D721Med (cell line): Measurements from ENCODE around the gene BANF2.

Experiments used
- DNase-seq: peaks from one replicate; pipeline ENCODE4 v3.0.0; 2011; ENCODE audit warnings: low spot score; ENCODE audit not compliant: insufficient read length
- FAIRE-seq: peaks from 2 replicates; lab custom pipeline; 2011; peaks lifted over from hg19 to GRCh38; lab: Jason Lieb, UNC
- TF ChIP-seq, protein P1 (sequence below): IDR thresholded peaks from 2 replicates; pipeline ENCODE4 v1.5.1; 2012; ENCODE audit warnings: mild to moderate bottlenecking, control low read depth; ENCODE audit not compliant: insufficient read depth; ENCODE audit errors: missing control alignments

Gene BANF2

GRCh38 chr20:17684077-17684888 lies 15.5 kb upstream of the BANF2 start:
- TF ChIP-seq, protein P1, sequence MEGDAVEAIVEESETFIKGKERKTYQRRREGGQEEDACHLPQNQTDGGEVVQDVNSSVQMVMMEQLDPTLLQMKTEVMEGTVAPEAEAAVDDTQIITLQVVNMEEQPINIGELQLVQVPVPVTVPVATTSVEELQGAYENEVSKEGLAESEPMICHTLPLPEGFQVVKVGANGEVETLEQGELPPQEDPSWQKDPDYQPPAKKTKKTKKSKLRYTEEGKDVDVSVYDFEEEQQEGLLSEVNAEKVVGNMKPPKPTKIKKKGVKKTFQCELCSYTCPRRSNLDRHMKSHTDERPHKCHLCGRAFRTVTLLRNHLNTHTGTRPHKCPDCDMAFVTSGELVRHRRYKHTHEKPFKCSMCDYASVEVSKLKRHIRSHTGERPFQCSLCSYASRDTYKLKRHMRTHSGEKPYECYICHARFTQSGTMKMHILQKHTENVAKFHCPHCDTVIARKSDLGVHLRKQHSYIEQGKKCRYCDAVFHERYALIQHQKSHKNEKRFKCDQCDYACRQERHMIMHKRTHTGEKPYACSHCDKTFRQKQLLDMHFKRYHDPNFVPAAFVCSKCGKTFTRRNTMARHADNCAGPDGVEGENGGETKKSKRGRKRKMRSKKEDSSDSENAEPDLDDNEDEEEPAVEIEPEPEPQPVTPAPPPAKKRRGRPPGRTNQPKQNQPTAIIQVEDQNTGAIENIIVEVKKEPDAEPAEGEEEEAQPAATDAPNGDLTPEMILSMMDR = no peak
- no peak for FAIRE-seq
- DNase-seq = no peak

DNA sequence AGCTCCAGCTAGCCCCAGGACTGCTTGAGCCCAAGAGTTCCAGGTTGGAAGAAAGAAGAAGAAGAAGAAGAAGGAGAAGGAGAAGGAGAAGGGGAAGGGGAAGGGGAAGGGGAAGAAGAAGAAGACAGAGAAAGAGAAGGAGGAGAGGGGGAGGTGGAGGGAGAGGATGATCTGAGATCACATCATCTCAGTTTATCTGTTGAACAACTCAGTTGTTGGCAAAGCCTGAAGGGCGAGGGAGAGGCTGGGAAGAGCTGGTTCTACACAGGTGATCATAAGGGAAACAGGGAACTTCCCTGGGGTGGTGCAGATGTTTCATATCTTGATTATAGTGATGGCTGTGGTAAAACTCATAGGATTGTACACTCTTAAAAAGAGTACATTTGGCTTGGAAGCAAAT lies 14.6 kb upstream of the BANF2 start:
- DNase-seq (no peak), FAIRE-seq (no peak)
- TF ChIP-seq, protein P1 = no peak

- TF ChIP-seq, protein P1 = no peak
- DNase-seq (no peak), FAIRE-seq (no peak)
Observed at GRCh38 chr20:17687800-17688199, 12.0 kb upstream of the BANF2 start.

DNA sequence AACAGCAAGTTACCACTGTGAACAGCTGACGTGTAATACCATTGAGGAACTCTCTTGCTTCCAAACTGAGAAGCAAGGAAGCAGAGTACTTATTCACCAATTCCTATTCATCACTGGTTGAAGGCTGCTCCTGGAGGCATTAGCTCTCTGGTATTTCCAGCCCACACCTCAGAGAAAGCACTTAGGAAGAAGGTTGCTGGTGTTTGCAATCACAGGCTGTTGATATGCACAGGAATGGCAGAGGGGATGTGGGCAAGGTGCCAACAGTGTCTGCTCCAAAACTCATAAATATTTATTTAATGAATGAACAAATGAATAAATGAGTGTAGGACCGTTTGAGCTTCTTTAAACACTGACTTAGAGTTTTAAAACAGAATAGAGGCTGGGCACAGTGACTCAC lies 10.8 kb upstream of the BANF2 start:
- TF ChIP-seq, protein P1 = no peak
- FAIRE-seq = no peak
- DNase-seq = no peak

DNA sequence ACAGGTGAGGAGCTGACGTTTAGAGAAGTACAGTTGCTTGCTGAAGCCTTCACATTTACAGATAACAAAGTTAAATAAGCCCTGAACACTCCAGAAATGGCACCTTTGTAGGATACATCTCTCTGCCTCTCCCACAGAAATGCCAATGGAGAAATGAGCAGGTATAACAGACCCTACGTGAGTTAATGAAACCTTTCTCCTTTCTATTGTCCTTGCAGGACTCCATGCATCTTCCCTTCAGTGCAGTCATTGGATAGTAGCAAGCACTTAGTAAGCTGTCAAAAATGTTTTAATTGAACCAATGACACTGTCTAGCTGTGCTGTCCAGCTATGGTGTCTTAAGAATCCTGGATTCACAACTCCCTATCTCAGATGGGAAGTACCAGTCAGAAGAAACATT lies 9.6 kb upstream of the BANF2 start:
- DNase-seq (no peak), FAIRE-seq (no peak)
- TF ChIP-seq, protein P1 = no peak

DNA sequence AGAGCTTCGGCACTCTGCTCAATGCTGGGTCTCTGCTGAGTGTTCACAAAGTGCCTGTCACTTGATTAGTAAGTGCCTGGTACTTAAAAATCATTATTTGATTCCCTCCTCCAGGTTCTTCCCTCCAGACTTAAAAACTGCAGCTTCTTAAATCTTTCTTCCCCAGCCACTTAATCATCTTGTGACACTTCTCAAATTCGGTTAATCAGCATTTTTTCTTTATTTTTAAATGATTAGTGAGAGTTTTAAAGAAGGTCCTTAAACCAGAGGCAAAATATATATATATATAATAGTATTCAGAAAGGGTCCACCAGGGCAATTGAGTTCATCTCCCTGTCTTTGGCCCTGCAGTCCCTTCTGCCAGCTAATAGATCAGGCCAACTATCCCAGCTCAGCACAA lies 8.0 kb upstream of the BANF2 start:
- TF ChIP-seq, protein P1 = no peak
- no peak for FAIRE-seq
- no peak for DNase-seq

- DNase-seq = no peak
- TF ChIP-seq, protein P1 = no peak
- no peak for FAIRE-seq
Observed at GRCh38 chr20:17693444-17694001, 6.2 kb upstream of the BANF2 start.
